ENCODE results near the gene PACSIN1.

The PACSIN1 gene

DNA sequence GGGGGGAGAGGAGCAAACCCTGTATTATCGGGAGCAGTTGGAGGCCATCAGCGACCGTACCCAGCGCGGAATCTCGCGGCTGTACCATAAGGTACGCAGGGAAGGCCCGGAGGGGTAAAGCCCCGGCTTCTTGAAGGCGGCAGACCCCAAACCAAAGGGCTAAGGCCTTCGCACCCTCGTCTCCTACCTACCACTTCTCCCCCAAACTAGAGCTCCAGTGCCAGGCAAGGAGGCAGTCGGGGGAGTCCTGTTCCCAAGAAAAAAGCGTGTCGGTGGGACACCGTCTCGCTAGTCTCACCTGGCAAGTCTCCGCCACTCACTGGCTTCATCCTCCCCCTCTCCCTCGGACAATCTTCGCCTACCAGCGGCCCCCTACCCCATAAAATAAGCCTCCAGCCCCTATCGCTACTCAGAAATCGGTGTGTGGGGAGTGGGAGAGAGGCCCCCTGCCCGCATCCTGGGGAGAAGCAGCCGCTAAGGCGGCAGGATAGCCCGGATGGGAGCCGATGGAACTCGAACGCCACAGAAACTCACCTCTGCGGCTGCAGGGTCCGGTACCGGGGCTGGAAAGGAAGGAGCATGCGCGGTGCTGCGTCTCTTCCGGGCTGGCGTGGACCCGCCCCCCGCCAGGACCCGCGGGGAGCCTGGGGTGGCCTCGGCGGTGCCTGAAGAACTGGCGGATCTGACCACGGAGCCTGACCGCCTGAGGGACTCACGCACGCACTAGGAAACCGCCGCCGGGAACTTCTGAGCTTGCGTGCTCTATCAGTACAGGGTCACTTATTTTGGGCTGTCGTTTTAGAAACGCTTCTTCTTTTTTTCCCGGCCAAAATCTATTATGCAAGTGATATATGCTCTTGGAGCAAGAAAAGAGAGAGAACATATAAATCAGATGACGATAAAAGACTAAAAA lies 40.1 kb upstream of the PACSIN1 start, which contains the start of gene RPS10:
Gene RPS10 (minus strand): TSS at position 572 of the 913 bp plus-strand sequence. CDS start 848 bp downstream, outside the sequence.
- Histone ChIP-seq H3K4me2 (ENCODE audit: low read depth, low read length, poor library complexity, severe bottlenecking) (peak within 1 kb of the TSS; percentile 73), H3K79me2 (ENCODE audit: insufficient read depth, low read length) (peaks cover 48% of the 10 kb centered on the region)
- no peak for TF ChIP-seq EZH2phosphoT487 (conservative IDR thresholded peaks at IDR 0.05; ENCODE audit: low read length)
- TF ChIP-seq, protein P1, sequence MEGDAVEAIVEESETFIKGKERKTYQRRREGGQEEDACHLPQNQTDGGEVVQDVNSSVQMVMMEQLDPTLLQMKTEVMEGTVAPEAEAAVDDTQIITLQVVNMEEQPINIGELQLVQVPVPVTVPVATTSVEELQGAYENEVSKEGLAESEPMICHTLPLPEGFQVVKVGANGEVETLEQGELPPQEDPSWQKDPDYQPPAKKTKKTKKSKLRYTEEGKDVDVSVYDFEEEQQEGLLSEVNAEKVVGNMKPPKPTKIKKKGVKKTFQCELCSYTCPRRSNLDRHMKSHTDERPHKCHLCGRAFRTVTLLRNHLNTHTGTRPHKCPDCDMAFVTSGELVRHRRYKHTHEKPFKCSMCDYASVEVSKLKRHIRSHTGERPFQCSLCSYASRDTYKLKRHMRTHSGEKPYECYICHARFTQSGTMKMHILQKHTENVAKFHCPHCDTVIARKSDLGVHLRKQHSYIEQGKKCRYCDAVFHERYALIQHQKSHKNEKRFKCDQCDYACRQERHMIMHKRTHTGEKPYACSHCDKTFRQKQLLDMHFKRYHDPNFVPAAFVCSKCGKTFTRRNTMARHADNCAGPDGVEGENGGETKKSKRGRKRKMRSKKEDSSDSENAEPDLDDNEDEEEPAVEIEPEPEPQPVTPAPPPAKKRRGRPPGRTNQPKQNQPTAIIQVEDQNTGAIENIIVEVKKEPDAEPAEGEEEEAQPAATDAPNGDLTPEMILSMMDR (IDR thresholded peaks at IDR 0.05; ENCODE audit: insufficient read depth, low read length, poor library complexity, severe bottlenecking) = no peak

DNA sequence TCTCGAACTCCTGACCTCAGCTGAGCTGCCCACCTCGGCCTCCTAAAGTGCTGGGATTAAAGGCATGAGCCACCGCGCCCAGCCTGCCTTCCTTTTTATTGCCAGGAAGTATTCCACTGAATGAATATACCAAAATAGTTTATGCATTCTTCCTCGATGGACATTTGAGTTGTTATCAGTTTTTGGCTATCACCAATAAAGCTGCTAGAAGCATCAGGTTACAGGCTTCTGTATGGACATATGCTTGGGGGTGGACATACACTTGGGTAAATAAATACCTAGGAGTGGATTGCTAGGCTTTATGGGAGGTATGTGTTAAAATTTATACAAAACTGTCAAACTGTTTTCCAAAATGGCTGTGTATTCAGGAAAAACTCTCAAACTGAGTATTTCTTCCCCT lies 30.0 kb upstream of the PACSIN1 start:
- TF ChIP-seq, protein P1 (IDR thresholded peaks at IDR 0.05; ENCODE audit: insufficient read depth, low read length, poor library complexity, severe bottlenecking) = no peak
- TF ChIP-seq EZH2phosphoT487 (conservative IDR thresholded peaks at IDR 0.05; ENCODE audit: low read length) = no peak
- no peaks in the 10 kb centered on the region for H3F3A ChIP-seq (ENCODE audit: insufficient read depth)
- no peaks in the 10 kb centered on the region for H4K20me1 ChIP-seq (ENCODE audit: low read depth, low read length)
- no peaks in the 10 kb centered on the region for H3K36me3 ChIP-seq (ENCODE audit: low read length)
- no peak overlapping the region for H3K27ac ChIP-seq (ENCODE audit: low read depth, low read length)
- no peak overlapping the region for H2AFZ ChIP-seq (ENCODE audit: low read depth, low read length, severe bottlenecking)
- no peaks in the 10 kb centered on the region for H3K9me2 ChIP-seq (replicated peaks; ENCODE audit: insufficient read depth, low read length)
- H3K9me3 ChIP-seq (ENCODE audit: insufficient read depth, low read length) = no peaks in the 10 kb centered on the region
- no peak overlapping the region for H3K4me3 ChIP-seq (ENCODE audit: insufficient read depth, low read length, poor library complexity, severe bottlenecking)
- H3K79me2 ChIP-seq (ENCODE audit: insufficient read depth, low read length) = no peaks in the 10 kb centered on the region
- H3K4me2 ChIP-seq (ENCODE audit: low read depth, low read length, poor library complexity, severe bottlenecking) = no peak overlapping the region
- no peak overlapping the region for H3K9ac ChIP-seq (ENCODE audit: low read length)
- no peaks in the 10 kb centered on the region for H3K27me3 ChIP-seq (ENCODE audit: low read length)

More for the DNA sequence above, 40.1 kb upstream of the PACSIN1 start, which contains the start of gene RPS10:
- Histone ChIP-seq H3K4me3 (ENCODE audit: insufficient read depth, low read length, poor library complexity, severe bottlenecking) (peak within 1 kb of the TSS; percentile 67), H2AFZ (ENCODE audit: low read depth, low read length, severe bottlenecking) (peak within 1 kb of the TSS; percentile 79), H3K9me3 (ENCODE audit: insufficient read depth, low read length) (no peaks in the 10 kb centered on the region), H3K9ac (ENCODE audit: low read length) (peak within 1 kb of the TSS; percentile 81), H3K27ac (ENCODE audit: low read depth, low read length) (peak within 1 kb of the TSS; percentile 55), H3K27me3 (ENCODE audit: low read length) (no peaks in the 10 kb centered on the region), H3K9me2 (replicated peaks; ENCODE audit: insufficient read depth, low read length) (no peaks in the 10 kb centered on the region), H3K36me3 (ENCODE audit: low read length) (peaks cover 44% of the 10 kb centered on the region), H3F3A (ENCODE audit: insufficient read depth) (peaks cover 20% of the 10 kb centered on the region), H4K20me1 (ENCODE audit: low read depth, low read length) (peaks cover 9% of the 10 kb centered on the region; the same call in 1 of the 2 replicates)

DNA sequence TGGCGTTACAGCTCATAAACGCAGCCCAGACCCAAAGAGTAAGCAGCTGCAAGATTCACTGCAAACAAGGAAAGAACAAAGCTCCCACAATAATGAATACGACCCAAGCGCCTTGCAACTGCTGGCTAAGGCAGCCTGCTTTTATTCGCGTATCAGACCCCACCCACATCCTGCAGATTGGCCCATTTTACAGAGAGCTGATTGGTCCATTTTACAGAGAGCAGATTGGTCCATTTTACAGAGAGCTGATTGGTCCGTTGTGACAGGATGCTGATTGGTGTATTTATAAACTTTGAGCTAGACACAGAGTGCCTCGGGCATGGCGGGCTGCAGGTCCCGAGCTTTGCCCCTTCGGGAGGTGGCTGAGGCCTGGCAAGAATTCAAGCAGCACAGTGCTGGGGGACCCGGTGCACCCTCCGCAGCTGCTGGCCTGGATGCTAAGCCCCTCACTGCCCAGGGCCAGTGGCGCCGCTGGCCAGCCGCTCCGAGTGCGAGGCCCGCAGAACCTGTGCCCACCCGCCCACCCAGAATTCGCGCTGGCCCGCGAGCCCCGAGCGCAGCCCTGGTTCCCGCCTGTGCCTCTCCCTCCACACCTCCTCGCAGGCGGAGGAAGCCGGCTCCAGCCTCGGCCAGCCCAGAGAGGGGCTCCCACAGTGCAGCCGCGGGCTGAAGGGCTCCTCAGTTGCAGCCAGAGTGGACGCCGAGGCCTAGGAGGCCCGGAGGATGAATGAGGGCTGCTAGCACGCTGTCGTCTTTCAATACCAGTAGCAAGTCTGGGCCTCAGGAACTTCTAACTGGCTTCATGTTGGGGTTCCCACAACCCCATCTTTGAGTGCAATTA lies 28.9 kb upstream of the PACSIN1 start:
- no peak overlapping the region for H2AFZ ChIP-seq (ENCODE audit: low read depth, low read length, severe bottlenecking)
- H3K36me3 ChIP-seq (ENCODE audit: low read length) = no peaks in the 10 kb centered on the region
- H3K4me2 ChIP-seq (ENCODE audit: low read depth, low read length, poor library complexity, severe bottlenecking) = no peak overlapping the region
- TF ChIP-seq, protein P1 (IDR thresholded peaks at IDR 0.05; ENCODE audit: insufficient read depth, low read length, poor library complexity, severe bottlenecking) = no peak
- no peak for TF ChIP-seq EZH2phosphoT487 (conservative IDR thresholded peaks at IDR 0.05; ENCODE audit: low read length)
- no peak overlapping the region for H3K9ac ChIP-seq (ENCODE audit: low read length)
- no peak overlapping the region for H3K4me3 ChIP-seq (ENCODE audit: insufficient read depth, low read length, poor library complexity, severe bottlenecking)
- H4K20me1 ChIP-seq (ENCODE audit: low read depth, low read length) = no peaks in the 10 kb centered on the region
- no peaks in the 10 kb centered on the region for H3K9me2 ChIP-seq (replicated peaks; ENCODE audit: insufficient read depth, low read length)
- H3K27me3 ChIP-seq (ENCODE audit: low read length) = no peaks in the 10 kb centered on the region
- no peak overlapping the region for H3K27ac ChIP-seq (ENCODE audit: low read depth, low read length)
- H3K79me2 ChIP-seq (ENCODE audit: insufficient read depth, low read length) = no peaks in the 10 kb centered on the region
- H3F3A ChIP-seq (ENCODE audit: insufficient read depth) = no peaks in the 10 kb centered on the region
- H3K9me3 ChIP-seq (ENCODE audit: insufficient read depth, low read length) = no peaks in the 10 kb centered on the region

Data from SU-DHL-6 (cell line).